ENCODE data around the gene ABHD8.
"Not testable (repeated sequence)": the region's sequence is repeated elsewhere in the genome, so short reads cannot be mapped to it uniquely, and the experiment has no call there.

Gene ABHD8

DNA sequence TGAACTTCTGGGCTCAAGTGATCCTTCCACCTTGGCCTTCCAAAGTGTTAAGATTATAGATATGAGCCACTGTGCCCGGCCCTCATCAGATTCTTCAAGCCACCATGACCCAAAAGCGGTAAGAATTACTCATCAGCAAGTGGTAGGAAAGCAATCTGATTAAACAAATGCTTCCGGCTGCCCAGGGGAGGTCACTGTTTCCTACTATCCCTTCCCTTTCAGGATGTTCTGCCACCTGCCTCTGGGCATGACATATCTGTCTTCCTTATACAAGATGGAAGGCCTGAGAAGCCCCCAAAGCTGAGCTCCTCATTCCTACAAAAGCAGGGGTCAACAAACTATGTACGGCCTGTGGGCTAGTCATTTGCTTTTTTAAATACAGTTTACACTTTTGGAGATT is 7.0 kb downstream of the ABHD8 start:
- Histone ChIP-seq H3F3A (ENCODE audit: low read depth) (no peaks in the 10 kb centered on the region), H3K4me3 (ENCODE audit: low read length, poor library complexity, severe bottlenecking) (no peak overlapping the region), H3K9me2 (replicated peaks; ENCODE audit: low read depth, low read length) (no peaks in the 10 kb centered on the region), H3K9ac (ENCODE audit: low read depth, low read length, poor library complexity, severe bottlenecking) (no peak overlapping the region), H2AFZ (ENCODE audit: low read length) (no peak overlapping the region), H3K4me2 (ENCODE audit: low read depth, low read length, poor library complexity, severe bottlenecking) (no peak overlapping the region), H3K27me3 (ENCODE audit: insufficient read depth, low read length, poor library complexity, severe bottlenecking) (no peaks in the 10 kb centered on the region), H3K36me3 (ENCODE audit: insufficient read depth, low read length) (no peaks in the 10 kb centered on the region), H3K9me3 (ENCODE audit: insufficient read depth, low read depth, low read length) (0 out of 2 replicates have a peak, but pooled peaks cover 2% of the 10 kb centered on the region), H3K4me1 (ENCODE audit: insufficient read depth, low read length, poor library complexity, severe bottlenecking) (no peaks in the 10 kb centered on the region), H3K79me2 (ENCODE audit: insufficient read depth, low read length) (peaks cover 6% of the 10 kb centered on the region; the same call in 1 of the 2 replicates), H4K20me1 (ENCODE audit: insufficient read depth, low read length, poor library complexity, severe bottlenecking) (no peaks in the 10 kb centered on the region)
- no peak for TF ChIP-seq EZH2phosphoT487 (IDR thresholded peaks at IDR 0.05; ENCODE audit: borderline replicate concordance)

DNA sequence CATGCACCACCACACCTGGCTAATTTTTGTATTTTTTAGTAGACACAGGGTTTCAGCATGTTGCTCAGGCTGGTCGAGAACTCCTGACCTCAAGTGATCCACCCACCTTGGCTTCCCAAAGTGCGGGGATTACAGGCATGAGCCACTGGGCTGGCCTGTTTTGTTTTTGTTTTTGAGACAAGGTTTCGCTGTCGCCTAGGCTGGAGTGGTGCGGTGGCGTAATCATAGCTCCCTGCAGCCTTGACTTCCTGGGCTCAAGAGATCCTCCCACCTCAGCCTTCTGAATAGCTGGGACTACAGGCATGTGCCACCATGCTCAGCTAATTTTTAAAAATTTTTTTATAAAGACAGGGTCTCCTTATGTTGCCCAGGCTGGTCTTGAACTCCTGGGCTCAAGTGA is 7.7 kb downstream of the ABHD8 start:
- H3K27me3 ChIP-seq (ENCODE audit: insufficient read depth, low read length, poor library complexity, severe bottlenecking); H3K36me3 ChIP-seq (ENCODE audit: insufficient read depth, low read length); H4K20me1 ChIP-seq (ENCODE audit: insufficient read depth, low read length, poor library complexity, severe bottlenecking); H3K9me2 ChIP-seq (replicated peaks; ENCODE audit: low read depth, low read length); H3K4me3 ChIP-seq (ENCODE audit: low read length, poor library complexity, severe bottlenecking); H2AFZ ChIP-seq (ENCODE audit: low read length); H3K79me2 ChIP-seq (ENCODE audit: insufficient read depth, low read length); H3F3A ChIP-seq (ENCODE audit: low read depth); H3K9me3 ChIP-seq (ENCODE audit: insufficient read depth, low read depth, low read length); H3K4me2 ChIP-seq (ENCODE audit: low read depth, low read length, poor library complexity, severe bottlenecking); H3K4me1 ChIP-seq (ENCODE audit: insufficient read depth, low read length, poor library complexity, severe bottlenecking); H3K9ac ChIP-seq (ENCODE audit: low read depth, low read length, poor library complexity, severe bottlenecking): not testable (repeated sequence)

DNA sequence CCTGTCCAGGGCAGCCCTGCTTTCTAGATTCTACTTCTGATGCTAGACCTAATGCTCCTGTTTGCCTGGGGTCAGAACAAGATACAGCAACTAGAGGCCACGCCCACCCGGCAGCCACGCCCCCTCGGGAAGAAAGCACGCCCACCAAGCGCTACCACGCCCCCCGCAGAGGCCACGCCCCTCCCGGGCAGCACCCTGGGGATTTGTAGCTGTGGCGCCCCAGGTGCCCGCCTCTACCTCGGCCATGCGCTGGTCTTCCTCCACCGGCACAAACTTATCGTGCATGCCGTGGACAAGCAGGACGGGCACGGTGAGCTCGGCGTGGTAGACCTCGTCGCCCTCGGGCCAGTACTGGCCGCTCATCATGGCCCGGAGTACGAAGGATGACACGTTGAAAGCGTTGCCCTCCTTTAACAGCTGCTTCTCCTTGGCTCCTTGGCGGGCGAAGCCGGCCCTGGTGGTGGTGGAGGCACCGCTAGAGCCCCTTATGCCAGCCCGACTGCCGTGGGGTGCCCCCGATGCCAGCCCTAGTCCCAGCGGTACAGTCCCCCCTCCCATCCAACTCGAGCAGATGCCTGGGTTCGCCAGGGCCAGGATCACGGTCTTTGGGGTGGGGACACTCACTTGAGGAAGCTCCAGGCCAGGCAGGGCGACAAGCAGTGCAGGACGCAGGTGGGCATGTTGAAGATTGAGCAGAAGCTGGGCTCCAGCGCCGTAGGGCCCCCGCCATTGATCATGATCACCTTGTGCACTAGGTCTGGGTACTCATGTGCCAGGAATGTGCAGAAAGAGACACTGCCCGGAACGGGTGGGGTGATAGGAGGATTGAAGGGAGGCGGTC is 9.0 kb downstream of the ABHD8 start:
- Histone ChIP-seq H3K9me3 (ENCODE audit: insufficient read depth, low read depth, low read length) (0 out of 2 replicates have a peak, but pooled peaks cover 2% of the 10 kb centered on the region), H2AFZ (ENCODE audit: low read length) (no peak overlapping the region), H3K4me1 (ENCODE audit: insufficient read depth, low read length, poor library complexity, severe bottlenecking) (no peaks in the 10 kb centered on the region), H3F3A (ENCODE audit: low read depth) (no peaks in the 10 kb centered on the region), H3K36me3 (ENCODE audit: insufficient read depth, low read length) (no peaks in the 10 kb centered on the region), H3K27me3 (ENCODE audit: insufficient read depth, low read length, poor library complexity, severe bottlenecking) (no peaks in the 10 kb centered on the region), H4K20me1 (ENCODE audit: insufficient read depth, low read length, poor library complexity, severe bottlenecking) (no peaks in the 10 kb centered on the region), H3K79me2 (ENCODE audit: insufficient read depth, low read length) (no peaks in the 10 kb centered on the region), H3K9ac (ENCODE audit: low read depth, low read length, poor library complexity, severe bottlenecking) (no peak overlapping the region), H3K4me2 (ENCODE audit: low read depth, low read length, poor library complexity, severe bottlenecking) (no peak overlapping the region), H3K4me3 (ENCODE audit: low read length, poor library complexity, severe bottlenecking) (no peak overlapping the region), H3K9me2 (replicated peaks; ENCODE audit: low read depth, low read length) (no peaks in the 10 kb centered on the region)
- TF ChIP-seq, protein P1, sequence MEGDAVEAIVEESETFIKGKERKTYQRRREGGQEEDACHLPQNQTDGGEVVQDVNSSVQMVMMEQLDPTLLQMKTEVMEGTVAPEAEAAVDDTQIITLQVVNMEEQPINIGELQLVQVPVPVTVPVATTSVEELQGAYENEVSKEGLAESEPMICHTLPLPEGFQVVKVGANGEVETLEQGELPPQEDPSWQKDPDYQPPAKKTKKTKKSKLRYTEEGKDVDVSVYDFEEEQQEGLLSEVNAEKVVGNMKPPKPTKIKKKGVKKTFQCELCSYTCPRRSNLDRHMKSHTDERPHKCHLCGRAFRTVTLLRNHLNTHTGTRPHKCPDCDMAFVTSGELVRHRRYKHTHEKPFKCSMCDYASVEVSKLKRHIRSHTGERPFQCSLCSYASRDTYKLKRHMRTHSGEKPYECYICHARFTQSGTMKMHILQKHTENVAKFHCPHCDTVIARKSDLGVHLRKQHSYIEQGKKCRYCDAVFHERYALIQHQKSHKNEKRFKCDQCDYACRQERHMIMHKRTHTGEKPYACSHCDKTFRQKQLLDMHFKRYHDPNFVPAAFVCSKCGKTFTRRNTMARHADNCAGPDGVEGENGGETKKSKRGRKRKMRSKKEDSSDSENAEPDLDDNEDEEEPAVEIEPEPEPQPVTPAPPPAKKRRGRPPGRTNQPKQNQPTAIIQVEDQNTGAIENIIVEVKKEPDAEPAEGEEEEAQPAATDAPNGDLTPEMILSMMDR (conservative IDR thresholded peaks at IDR 0.05; ENCODE audit: low read length) = no peak
- TF ChIP-seq EZH2phosphoT487 (IDR thresholded peaks at IDR 0.05; ENCODE audit: borderline replicate concordance) = no peak

DNA sequence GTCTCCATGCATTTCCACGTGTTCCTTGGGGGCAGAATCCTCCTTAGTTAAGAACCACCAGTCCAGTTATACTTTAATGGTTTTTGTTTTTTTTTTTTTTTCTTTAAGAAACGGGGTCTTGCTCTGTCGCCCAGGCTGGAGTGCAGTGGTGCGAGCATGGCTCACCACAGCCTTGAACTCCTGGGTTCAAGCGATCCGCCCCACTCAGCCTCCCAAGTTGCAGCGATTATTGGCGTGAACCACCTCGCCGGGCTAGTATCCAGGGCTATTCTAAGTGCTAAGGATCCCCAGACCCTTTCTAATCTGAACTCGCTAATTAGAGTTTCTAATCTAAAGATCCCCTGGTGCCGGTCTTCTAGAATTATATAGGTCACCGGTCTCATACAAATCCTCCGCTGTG is 9.6 kb downstream of the ABHD8 start:
- H3K79me2 ChIP-seq (ENCODE audit: insufficient read depth, low read length) = no peaks in the 10 kb centered on the region
- H3K36me3 ChIP-seq (ENCODE audit: insufficient read depth, low read length) = no peaks in the 10 kb centered on the region
- H3K4me2 ChIP-seq (ENCODE audit: low read depth, low read length, poor library complexity, severe bottlenecking) = no peak overlapping the region
- TF ChIP-seq EZH2phosphoT487 (IDR thresholded peaks at IDR 0.05; ENCODE audit: borderline replicate concordance) = no peak
- TF ChIP-seq, protein P1 (conservative IDR thresholded peaks at IDR 0.05; ENCODE audit: low read length) = no peak
- H2AFZ ChIP-seq (ENCODE audit: low read length) = no peak overlapping the region
- no peaks in the 10 kb centered on the region for H3K9me2 ChIP-seq (replicated peaks; ENCODE audit: low read depth, low read length)
- no peaks in the 10 kb centered on the region for H4K20me1 ChIP-seq (ENCODE audit: insufficient read depth, low read length, poor library complexity, severe bottlenecking)
- no peak overlapping the region for H3K9ac ChIP-seq (ENCODE audit: low read depth, low read length, poor library complexity, severe bottlenecking)
- H3F3A ChIP-seq (ENCODE audit: low read depth) = no peaks in the 10 kb centered on the region
- H3K4me1 ChIP-seq (ENCODE audit: insufficient read depth, low read length, poor library complexity, severe bottlenecking) = no peaks in the 10 kb centered on the region
- 0 out of 2 replicates have a peak, but pooled peaks cover 2% of the 10 kb centered on the region for H3K9me3 ChIP-seq (ENCODE audit: insufficient read depth, low read depth, low read length)
- H3K4me3 ChIP-seq (ENCODE audit: low read length, poor library complexity, severe bottlenecking) = no peak overlapping the region
- no peaks in the 10 kb centered on the region for H3K27me3 ChIP-seq (ENCODE audit: insufficient read depth, low read length, poor library complexity, severe bottlenecking)

Measured in Loucy (cell line).